OCI-LY3 (cell line): ENCODE data around the gene CDH20.

ENCODE experiments used
- EZH2phosphoT487 ChIP-seq: fragments of 200-600 bp; shearing (Covaris generic); IDR thresholded peaks from 2 replicates; pipeline ENCODE4 v1.6.1; 2018; ENCODE audit warnings: antibody characterized with exemption, mixed run types, low read depth
- TF ChIP-seq, protein P1 (sequence below): fragments of 200-600, 300-600 bp; sonication (generic); IDR thresholded peaks from 2 replicates; pipeline ENCODE4 v1.5.1; 2014; ENCODE audit warnings: antibody characterized with exemption, low read length, low read depth

DNA sequence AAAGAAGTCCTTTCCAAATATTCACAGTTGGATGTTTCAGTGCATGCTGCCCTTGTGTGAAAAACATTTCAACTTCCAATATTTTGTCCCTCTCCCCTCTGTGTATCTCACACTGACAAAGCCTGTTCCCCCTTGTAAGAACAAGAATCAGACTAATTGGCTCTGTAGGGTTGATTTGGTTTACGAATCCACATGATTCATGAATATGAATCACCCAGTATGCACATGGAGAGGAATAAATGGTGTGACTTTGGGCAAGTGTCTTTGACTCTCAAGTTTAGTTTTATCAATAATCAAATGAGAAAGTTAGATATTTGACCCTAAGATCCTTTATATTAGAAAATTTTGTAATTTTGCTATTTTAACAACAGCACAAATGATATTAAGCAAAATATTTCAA, 9.3 kb upstream of the CDH20 start:
- TF ChIP-seq, protein P1, sequence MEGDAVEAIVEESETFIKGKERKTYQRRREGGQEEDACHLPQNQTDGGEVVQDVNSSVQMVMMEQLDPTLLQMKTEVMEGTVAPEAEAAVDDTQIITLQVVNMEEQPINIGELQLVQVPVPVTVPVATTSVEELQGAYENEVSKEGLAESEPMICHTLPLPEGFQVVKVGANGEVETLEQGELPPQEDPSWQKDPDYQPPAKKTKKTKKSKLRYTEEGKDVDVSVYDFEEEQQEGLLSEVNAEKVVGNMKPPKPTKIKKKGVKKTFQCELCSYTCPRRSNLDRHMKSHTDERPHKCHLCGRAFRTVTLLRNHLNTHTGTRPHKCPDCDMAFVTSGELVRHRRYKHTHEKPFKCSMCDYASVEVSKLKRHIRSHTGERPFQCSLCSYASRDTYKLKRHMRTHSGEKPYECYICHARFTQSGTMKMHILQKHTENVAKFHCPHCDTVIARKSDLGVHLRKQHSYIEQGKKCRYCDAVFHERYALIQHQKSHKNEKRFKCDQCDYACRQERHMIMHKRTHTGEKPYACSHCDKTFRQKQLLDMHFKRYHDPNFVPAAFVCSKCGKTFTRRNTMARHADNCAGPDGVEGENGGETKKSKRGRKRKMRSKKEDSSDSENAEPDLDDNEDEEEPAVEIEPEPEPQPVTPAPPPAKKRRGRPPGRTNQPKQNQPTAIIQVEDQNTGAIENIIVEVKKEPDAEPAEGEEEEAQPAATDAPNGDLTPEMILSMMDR, result no peak
- no peak for TF ChIP-seq EZH2phosphoT487
